ENCODE measurements around the gene ZSCAN20.

Gene ZSCAN20

DNA sequence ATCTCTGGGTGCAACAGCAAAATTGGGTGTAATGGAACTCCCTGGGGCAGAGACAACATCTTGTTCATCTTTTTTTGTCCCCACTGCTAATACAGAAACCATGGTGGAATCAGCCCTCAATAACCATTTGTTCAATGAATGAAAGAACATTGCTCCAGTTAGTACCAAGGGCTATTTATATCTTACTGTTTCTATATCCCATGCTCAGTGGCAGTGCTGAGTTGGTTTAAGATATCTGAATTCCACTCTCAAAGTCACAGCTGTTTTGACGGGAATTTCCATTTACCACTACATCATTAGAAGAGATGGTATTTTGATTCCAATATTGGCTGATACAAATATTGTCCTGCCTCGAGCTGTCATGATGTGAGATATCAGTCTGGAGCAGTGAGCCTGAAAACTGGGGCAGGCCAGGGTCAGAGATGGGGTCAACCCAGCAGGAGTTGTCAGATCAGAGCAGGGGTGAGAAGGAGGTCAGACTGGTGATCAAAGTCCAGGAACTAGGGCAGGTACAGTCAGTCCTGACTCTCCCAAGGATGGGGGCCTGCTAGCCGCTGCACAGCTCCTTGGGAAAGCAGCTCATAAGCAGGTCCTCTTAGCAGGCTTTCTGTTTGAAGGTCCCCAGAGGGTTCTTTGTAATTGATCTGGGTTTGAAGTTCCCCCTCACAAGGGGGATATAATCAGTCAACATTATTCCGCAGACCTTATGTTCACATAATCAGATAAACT is 35.7 kb upstream of the ZSCAN20 start:
- Histone ChIP-seq H3K27me3 (ENCODE audit: low read length) (no peaks in the 10 kb centered on the region), H3K79me2 (ENCODE audit: insufficient read depth, low read length) (no peaks in the 10 kb centered on the region), H3K36me3 (ENCODE audit: low read length) (no peaks in the 10 kb centered on the region), H4K20me1 (ENCODE audit: low read depth, low read length) (no peaks in the 10 kb centered on the region), H3K9ac (ENCODE audit: low read length) (no peak overlapping the region), H3K4me3 (ENCODE audit: insufficient read depth, low read length, poor library complexity, severe bottlenecking) (no peak overlapping the region), H3K4me2 (ENCODE audit: low read depth, low read length, poor library complexity, severe bottlenecking) (no peak overlapping the region), H3K9me2 (replicated peaks; ENCODE audit: insufficient read depth, low read length) (no peaks in the 10 kb centered on the region), H3F3A (ENCODE audit: insufficient read depth) (no peaks in the 10 kb centered on the region), H3K9me3 (ENCODE audit: insufficient read depth, low read length) (no peaks in the 10 kb centered on the region), H2AFZ (ENCODE audit: low read depth, low read length, severe bottlenecking) (no peak overlapping the region), H3K27ac (ENCODE audit: low read depth, low read length) (no peak overlapping the region)
- TF ChIP-seq, protein P1, sequence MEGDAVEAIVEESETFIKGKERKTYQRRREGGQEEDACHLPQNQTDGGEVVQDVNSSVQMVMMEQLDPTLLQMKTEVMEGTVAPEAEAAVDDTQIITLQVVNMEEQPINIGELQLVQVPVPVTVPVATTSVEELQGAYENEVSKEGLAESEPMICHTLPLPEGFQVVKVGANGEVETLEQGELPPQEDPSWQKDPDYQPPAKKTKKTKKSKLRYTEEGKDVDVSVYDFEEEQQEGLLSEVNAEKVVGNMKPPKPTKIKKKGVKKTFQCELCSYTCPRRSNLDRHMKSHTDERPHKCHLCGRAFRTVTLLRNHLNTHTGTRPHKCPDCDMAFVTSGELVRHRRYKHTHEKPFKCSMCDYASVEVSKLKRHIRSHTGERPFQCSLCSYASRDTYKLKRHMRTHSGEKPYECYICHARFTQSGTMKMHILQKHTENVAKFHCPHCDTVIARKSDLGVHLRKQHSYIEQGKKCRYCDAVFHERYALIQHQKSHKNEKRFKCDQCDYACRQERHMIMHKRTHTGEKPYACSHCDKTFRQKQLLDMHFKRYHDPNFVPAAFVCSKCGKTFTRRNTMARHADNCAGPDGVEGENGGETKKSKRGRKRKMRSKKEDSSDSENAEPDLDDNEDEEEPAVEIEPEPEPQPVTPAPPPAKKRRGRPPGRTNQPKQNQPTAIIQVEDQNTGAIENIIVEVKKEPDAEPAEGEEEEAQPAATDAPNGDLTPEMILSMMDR (IDR thresholded peaks at IDR 0.05; ENCODE audit: insufficient read depth, low read length, poor library complexity, severe bottlenecking): no peak
- no peak for TF ChIP-seq EZH2phosphoT487 (conservative IDR thresholded peaks at IDR 0.05; ENCODE audit: low read length)

DNA sequence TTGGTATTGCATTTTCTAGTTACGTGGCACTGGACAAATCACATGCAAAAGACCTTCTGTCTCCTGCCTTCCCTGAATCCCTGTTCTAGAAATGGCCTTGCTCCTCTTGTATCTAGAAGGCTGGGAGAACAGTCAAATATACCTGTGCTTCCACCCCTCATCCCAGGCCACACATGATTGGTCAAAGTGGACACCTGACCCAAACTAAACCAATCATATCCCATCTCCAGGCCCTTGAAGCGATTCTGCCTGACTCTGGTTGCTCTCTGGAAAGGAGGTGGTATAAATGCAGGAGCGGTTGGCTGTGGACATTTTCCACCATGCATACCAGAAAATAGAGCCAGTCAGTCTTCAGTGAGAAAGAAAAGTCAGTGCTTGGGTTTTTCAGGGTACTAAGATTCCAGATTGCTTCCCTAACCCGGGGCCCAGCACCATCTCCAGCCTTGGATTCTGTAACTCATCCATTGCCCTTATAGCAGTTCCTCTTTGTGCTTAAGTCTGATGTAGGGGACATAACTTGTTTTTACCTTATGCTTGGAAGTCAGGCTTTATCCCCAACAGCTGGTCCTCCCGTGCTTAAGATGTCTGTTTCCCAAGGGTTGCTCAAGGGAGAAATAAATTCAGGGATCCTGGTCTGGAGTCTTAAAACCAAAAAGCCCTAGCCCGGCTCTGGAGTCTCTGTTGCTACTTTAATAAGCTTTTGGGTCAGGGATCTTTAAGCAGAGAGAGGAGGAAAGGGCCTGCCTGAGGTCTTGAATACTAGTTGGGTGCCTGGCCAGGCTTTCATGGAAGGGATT is 33.9 kb upstream of the ZSCAN20 start:
- no peak overlapping the region for H2AFZ ChIP-seq (ENCODE audit: low read depth, low read length, severe bottlenecking)
- no peaks in the 10 kb centered on the region for H3K27me3 ChIP-seq (ENCODE audit: low read length)
- no peaks in the 10 kb centered on the region for H3K9me3 ChIP-seq (ENCODE audit: insufficient read depth, low read length)
- no peak overlapping the region for H3K4me2 ChIP-seq (ENCODE audit: low read depth, low read length, poor library complexity, severe bottlenecking)
- no peaks in the 10 kb centered on the region for H3K79me2 ChIP-seq (ENCODE audit: insufficient read depth, low read length)
- H3K27ac ChIP-seq (ENCODE audit: low read depth, low read length): no peak overlapping the region
- H4K20me1 ChIP-seq (ENCODE audit: low read depth, low read length): no peaks in the 10 kb centered on the region
- H3F3A ChIP-seq (ENCODE audit: insufficient read depth): no peaks in the 10 kb centered on the region
- TF ChIP-seq EZH2phosphoT487 (conservative IDR thresholded peaks at IDR 0.05; ENCODE audit: low read length): no peak
- no peak overlapping the region for H3K4me3 ChIP-seq (ENCODE audit: insufficient read depth, low read length, poor library complexity, severe bottlenecking)
- no peak overlapping the region for H3K9ac ChIP-seq (ENCODE audit: low read length)
- no peaks in the 10 kb centered on the region for H3K36me3 ChIP-seq (ENCODE audit: low read length)
- no peaks in the 10 kb centered on the region for H3K9me2 ChIP-seq (replicated peaks; ENCODE audit: insufficient read depth, low read length)

DNA sequence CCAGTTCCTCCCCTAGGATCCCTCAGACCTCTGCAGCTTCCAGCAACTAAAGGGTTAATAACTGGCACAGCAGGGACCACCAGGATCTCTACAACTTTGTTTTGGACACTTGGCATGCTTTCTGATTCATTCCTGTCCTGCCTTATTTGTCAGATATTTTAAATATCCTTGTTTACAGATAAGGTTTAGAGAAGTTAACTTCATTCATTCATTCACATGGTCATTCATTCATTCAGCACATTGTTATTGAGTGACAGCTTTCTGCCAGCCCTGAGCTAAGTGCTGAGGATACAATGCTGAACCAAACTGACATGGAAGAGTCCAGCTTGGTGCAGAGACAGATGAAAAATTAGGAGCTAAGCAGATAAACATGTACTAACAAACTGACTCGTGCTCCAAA is 32.8 kb upstream of the ZSCAN20 start:
- Histone ChIP-seq H3K4me3 (ENCODE audit: insufficient read depth, low read length, poor library complexity, severe bottlenecking) (no peak overlapping the region), H3K79me2 (ENCODE audit: insufficient read depth, low read length) (no peaks in the 10 kb centered on the region), H3K9me2 (replicated peaks; ENCODE audit: insufficient read depth, low read length) (no peaks in the 10 kb centered on the region), H2AFZ (ENCODE audit: low read depth, low read length, severe bottlenecking) (no peak overlapping the region), H4K20me1 (ENCODE audit: low read depth, low read length) (no peaks in the 10 kb centered on the region), H3F3A (ENCODE audit: insufficient read depth) (no peaks in the 10 kb centered on the region), H3K9me3 (ENCODE audit: insufficient read depth, low read length) (no peaks in the 10 kb centered on the region), H3K27me3 (ENCODE audit: low read length) (no peaks in the 10 kb centered on the region), H3K36me3 (ENCODE audit: low read length) (no peaks in the 10 kb centered on the region), H3K9ac (ENCODE audit: low read length) (no peak overlapping the region), H3K4me2 (ENCODE audit: low read depth, low read length, poor library complexity, severe bottlenecking) (no peak overlapping the region), H3K27ac (ENCODE audit: low read depth, low read length) (no peak overlapping the region)
- no peak for TF ChIP-seq EZH2phosphoT487 (conservative IDR thresholded peaks at IDR 0.05; ENCODE audit: low read length)
- TF ChIP-seq, protein P1 (IDR thresholded peaks at IDR 0.05; ENCODE audit: insufficient read depth, low read length, poor library complexity, severe bottlenecking): no peak

Measured in SU-DHL-6 (cell line).